ENCODE results near the gene SEMA3D. TPM values are rescaled to one million over a fixed set of nuclear protein-coding genes. Genes with fewer than 3 reads are reported as not detected.
"Not testable (repeated sequence)": the region's sequence is repeated elsewhere in the genome, so short reads cannot be mapped to it uniquely, and the experiment has no call there.

SEMA3D gene
- polyA plus RNA-seq, 12 donors, result 12.1 to 72.9 (median 17.9) TPM; not detected in 1

GRCh38 chr7:84997626-84998025 is 189.2 kb downstream of the SEMA3D start:
- DNase-seq, result no peak

- DNase-seq, result not testable (repeated sequence)
These were observed 193.9 kb downstream of the SEMA3D start for GRCh38 chr7:84992954-84993353.

GRCh38 chr7:84985073-84985784 is 201.6 kb downstream of the SEMA3D start:
- DNase-seq, result no peak

- no peak for DNase-seq
These were observed 204.7 kb downstream of the SEMA3D start for GRCh38 chr7:84982199-84982598.

GRCh38 chr7:84981055-84981976 is 205.5 kb downstream of the SEMA3D start:
- DNase-seq, result no peak

GRCh38 chr7:84975586-84976185 is 211.2 kb downstream of the SEMA3D start:
- no peak for DNase-seq

- DNase-seq, result no peak
These were observed 215.5 kb downstream of the SEMA3D start for GRCh38 chr7:84971360-84971759.

- DNase-seq, result no peak
These were observed 216.2 kb downstream of the SEMA3D start for GRCh38 chr7:84970670-84971069.

- no peak for DNase-seq
These were observed 233.6 kb downstream of the SEMA3D start for GRCh38 chr7:84953234-84953633.

- DNase-seq, result no peak
These were observed 236.0 kb downstream of the SEMA3D start for GRCh38 chr7:84950836-84951235.

GRCh38 chr7:84949501-84949900 is 237.4 kb downstream of the SEMA3D start:
- no peak for DNase-seq

- no peak for DNase-seq
These were observed 237.8 kb downstream of the SEMA3D start for GRCh38 chr7:84949067-84949466.

- no peak for DNase-seq
These were observed 238.2 kb downstream of the SEMA3D start for GRCh38 chr7:84948634-84949033.

- DNase-seq, result no peak
These were observed 240.3 kb downstream of the SEMA3D start for GRCh38 chr7:84946549-84946948.

Data from muscle of arm (tissue), 12 donors.